ENCODE data around the gene FST.
A peak's percentile ranks its signal among the peaks of the same experiment; 100 is the strongest.

FST gene

GRCh38 chr5:53475320-53475719 lies 5.1 kb upstream of the FST start:
- no peak for DNase-seq

GRCh38 chr5:53476019-53476418 lies 4.4 kb upstream of the FST start:
- no peak for DNase-seq

- no peak for DNase-seq
Observed at GRCh38 chr5:53476531-53477480, 3.6 kb upstream of the FST start.

- peak in 1 of 2 donors; percentile 26 for DNase-seq
Observed at GRCh38 chr5:53478411-53479044, 1.9 kb upstream of the FST start.

- DNase-seq = no peak
Observed at GRCh38 chr5:53479045-53479589, 1.3 kb upstream of the FST start.

- peak in 1 of 2 donors; percentile 2 for DNase-seq
Observed at GRCh38 chr5:53479590-53480415, 626 bp upstream of the FST start.

- no peak for DNase-seq
Observed at GRCh38 chr5:53481159-53481886, 894 bp downstream of the FST start.

- peak; percentile 49 to 63 for DNase-seq
Observed at GRCh38 chr5:53481887-53482716, 1.7 kb downstream of the FST start.

- no peak for DNase-seq
Observed at GRCh38 chr5:53482717-53483638, 2.5 kb downstream of the FST start.

- DNase-seq = no peak
Observed at GRCh38 chr5:53487436-53487835, 7.0 kb downstream of the FST start.

- DNase-seq = no peak
Observed at GRCh38 chr5:53488195-53488722, 7.8 kb downstream of the FST start.

- DNase-seq = no peak
Observed at GRCh38 chr5:53490747-53491146, 10.3 kb downstream of the FST start.

GRCh38 chr5:53501054-53501453 lies 20.6 kb downstream of the FST start:
- DNase-seq = no peak

- DNase-seq = no peak
Observed at GRCh38 chr5:53503562-53504218, 23.3 kb downstream of the FST start.

- no peak for DNase-seq
Observed at GRCh38 chr5:53507013-53507412, 26.6 kb downstream of the FST start.

GRCh38 chr5:53508125-53508524 lies 27.7 kb downstream of the FST start:
- DNase-seq = no peak

GRCh38 chr5:53512539-53512938 lies 32.1 kb downstream of the FST start:
- no peak for DNase-seq

GRCh38 chr5:53515988-53516387 lies 35.6 kb downstream of the FST start:
- DNase-seq = no peak

GRCh38 chr5:53520813-53521212 lies 40.4 kb downstream of the FST start:
- DNase-seq = no peak
